SK-N-SH (cell line): ENCODE data around the gene PODN.

Experiments used
- CHD2 ChIP-seq: fragments of 150-350 bp; IDR thresholded peaks from 2 replicates; pipeline ENCODE4 v1.6.1; 2018; ENCODE audit warnings: low read length; ENCODE audit not compliant: partially characterized antibody
- CTCF ChIP-seq: fragments of 200-600 bp; sonication (generic); IDR thresholded peaks from 2 replicates; pipeline ENCODE4 v1.6.1; 2017; ENCODE audit warnings: antibody characterized with exemption, mild to moderate bottlenecking, moderate library complexity
- EZH2phosphoT487 ChIP-seq: fragments of 200-600 bp; sonication (generic); IDR thresholded peaks from 2 replicates; pipeline ENCODE4 v1.6.1; 2017; ENCODE audit warnings: low read depth, mixed run types, mild to moderate bottlenecking, antibody characterized with exemption, moderate library complexity, borderline replicate concordance
- MAX ChIP-seq: IDR thresholded peaks from 2 replicates; pipeline ENCODE4 v1.4.0; 2012; ENCODE audit warnings: low read depth
- PBX3 ChIP-seq: IDR thresholded peaks from 2 replicates; pipeline ENCODE4; 2012
- REST ChIP-seq: IDR thresholded peaks from 2 replicates; pipeline ENCODE4 v1.6.1; 2012; ENCODE audit warnings: mild to moderate bottlenecking, low read depth, low read length, moderate library complexity
- SMC3 ChIP-seq: IDR thresholded peaks from 2 replicates; pipeline ENCODE4 v1.6.1; 2012; ENCODE audit warnings: low read depth, low read length, improper control_type of control experiment
- TAF1 ChIP-seq: IDR thresholded peaks from 2 replicates; pipeline ENCODE4 v1.6.1; 2012; ENCODE audit warnings: low read depth, mild to moderate bottlenecking, low read length, moderate library complexity, borderline replicate concordance
- YY1 ChIP-seq: IDR thresholded peaks from 2 replicates; pipeline ENCODE4 v1.4.0; 2012; ENCODE audit warnings: low read depth, mild to moderate bottlenecking

GRCh38 chr1:53132176-53132575 lies 70.2 kb downstream of the PODN start:
- no peak for TF ChIP-seq CTCF
- TF ChIP-seq EZH2phosphoT487: no peak
- no peak for TF ChIP-seq PBX3
- no peak for TF ChIP-seq TAF1
- TF ChIP-seq CHD2: no peak
- TF ChIP-seq YY1: no peak
- no peak for TF ChIP-seq REST
- no peak for TF ChIP-seq MAX
- no peak for TF ChIP-seq SMC3
